Neural cell (in vitro differentiated cells): ENCODE results near the gene SLC9B1. TPM values are rescaled to one million over a fixed set of nuclear protein-coding genes. Genes with fewer than 3 reads are reported as not detected.
"Not testable (repeated sequence)": the region's sequence is repeated elsewhere in the genome, so short reads cannot be mapped to it uniquely, and the experiment has no call there.

ENCODE experiments used
- H2AFZ ChIP-seq: fragments of 200-600, 300-800 bp; sonication (generic), shearing (Covaris generic); 2 replicates; pipeline ENCODE4 v1.6.0; 2014; ENCODE audit warnings: low read depth, mild to moderate bottlenecking, antibody characterized with exemption, low read length, moderate library complexity
- H3F3A ChIP-seq: fragments of 200-600 bp; shearing (Covaris generic); 2 replicates; pipeline ENCODE4 v1.6.1; 2016; ENCODE audit warnings: mild to moderate bottlenecking, moderate library complexity, mixed read lengths, antibody characterized with exemption, low read length; ENCODE audit not compliant: insufficient read depth, poor library complexity, severe bottlenecking
- H3K27ac ChIP-seq: fragments of 200-600, 300-800 bp; sonication (generic), shearing (Covaris generic); 2 replicates; pipeline ENCODE4 v1.5.1; 2014; ENCODE audit warnings: mild to moderate bottlenecking, low read length, moderate library complexity
- H3K27me3 ChIP-seq: fragments of 300-800, 200-600 bp; sonication (generic), shearing (Covaris generic); 2 replicates; pipeline ENCODE4 v1.6.0; 2014; ENCODE audit warnings: mild to moderate bottlenecking, low read depth, low read length, moderate library complexity; ENCODE audit not compliant: insufficient read depth
- H3K36me3 ChIP-seq: fragments of 300-800, 200-600 bp; sonication (generic), shearing (Covaris generic); 2 replicates; pipeline ENCODE4 v1.5.1; 2014; ENCODE audit warnings: mild to moderate bottlenecking, antibody characterized with exemption, low read length, moderate library complexity; ENCODE audit not compliant: insufficient read depth
- H3K4me2 ChIP-seq: fragments of 300-800, 200-600 bp; sonication (generic), shearing (Covaris generic); 2 replicates; pipeline ENCODE4 v1.6.0; 2014; ENCODE audit warnings: mild to moderate bottlenecking, low read length
- H3K4me3 ChIP-seq: fragments of 300-800, 200-600 bp; sonication (generic), shearing (Covaris generic); 2 replicates; pipeline ENCODE4 v1.5.1; 2014; ENCODE audit warnings: mild to moderate bottlenecking, low read length, moderate library complexity
- H3K79me2 ChIP-seq: fragments of 200-600 bp; shearing (Covaris generic); replicated peaks from 2 replicates; pipeline ENCODE4 v1.6.0; 2014; ENCODE audit warnings: mild to moderate bottlenecking, low read length, moderate library complexity; ENCODE audit not compliant: insufficient read depth
- H3K9ac ChIP-seq: fragments of 300-800, 200-600 bp; sonication (generic), shearing (Covaris generic); 2 replicates; pipeline ENCODE4 v1.6.1; 2016; ENCODE audit warnings: mild to moderate bottlenecking, low read length, mixed read lengths
- H3K9me2 ChIP-seq: fragments of 200-600 bp; shearing (Covaris generic); 2 replicates; pipeline ENCODE4 v1.6.1; 2016; ENCODE audit warnings: mild to moderate bottlenecking, low read length, mixed read lengths; ENCODE audit not compliant: insufficient read depth
- H3K9me3 ChIP-seq: fragments of 200-600, 300-800 bp; sonication (generic), shearing (Covaris generic); 2 replicates; pipeline ENCODE4 v1.6.1; 2016; ENCODE audit warnings: mild to moderate bottlenecking, mixed run types, low read length, moderate library complexity, mixed read lengths
- H4K20me1 ChIP-seq: fragments of 200-600 bp; shearing (Covaris generic); 2 replicates; pipeline ENCODE4 v1.6.1; 2016; ENCODE audit warnings: mild to moderate bottlenecking, mixed run types; ENCODE audit not compliant: insufficient read depth
- EP300 ChIP-seq: fragments of 450-650 bp; conservative IDR thresholded peaks from 2 replicates; pipeline ENCODE4 v1.6.1; 2014; ENCODE audit warnings: antibody characterized with exemption, mild to moderate bottlenecking, moderate library complexity; ENCODE audit not compliant: poor library complexity, severe bottlenecking
- POLR2AphosphoS5 ChIP-seq: IDR thresholded peaks from 2 replicates; pipeline ENCODE4 v1.6.1; 2012
- SMC3 ChIP-seq: fragments of 450-650 bp; conservative IDR thresholded peaks from 2 replicates; pipeline ENCODE4 v1.6.1; 2014; ENCODE audit warnings: antibody characterized with exemption, mild to moderate bottlenecking, moderate library complexity; ENCODE audit not compliant: poor library complexity
- polyA plus RNA-seq: library from polyadenylated mRNA; depleted of rRNA; stranded (reverse); fragments of >200 nt; gene quantifications from 2 replicates; pipeline ENCODE4 v1.2.3, GENCODE V29; 2014
- TF ChIP-seq, protein P1 (sequence below): IDR thresholded peaks from 2 replicates; pipeline ENCODE4 v1.6.1; 2012; ENCODE audit warnings: borderline replicate concordance

SLC9B1 gene
- polyA plus RNA-seq, 1 donor from 2014 or later, result not detected

DNA sequence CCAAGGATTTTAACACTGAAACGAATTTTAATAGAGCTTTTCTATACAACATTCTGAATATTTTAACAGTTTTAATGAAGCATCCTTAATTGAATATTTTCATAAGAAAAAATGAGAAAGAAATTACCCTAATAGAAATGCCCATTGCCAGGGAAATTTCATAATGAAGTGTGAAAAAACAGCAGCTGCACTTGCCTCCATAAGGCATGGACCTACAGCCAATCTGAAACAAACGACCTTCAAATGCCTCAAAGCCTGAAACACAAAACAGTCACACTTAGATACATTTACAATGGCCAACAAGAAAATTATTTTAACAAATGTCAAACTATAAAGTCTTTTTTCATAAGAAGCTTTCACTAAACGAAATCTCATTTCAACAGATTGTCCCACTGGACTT is 74.4 kb downstream of the SLC9B1 start:
- no peaks in the 10 kb centered on the region for H3K36me3 ChIP-seq
- H4K20me1 ChIP-seq, result no peaks in the 10 kb centered on the region
- no peaks in the 10 kb centered on the region for H3K27me3 ChIP-seq
- no peak overlapping the region for H3K27ac ChIP-seq
- no peaks in the 10 kb centered on the region for H3K9me3 ChIP-seq
- TF ChIP-seq SMC3, result no peak
- TF ChIP-seq EP300, result no peak
- no peak overlapping the region for H3K9ac ChIP-seq
- no peaks in the 10 kb centered on the region for H3F3A ChIP-seq
- H3K79me2 ChIP-seq, result no peaks in the 10 kb centered on the region
- no peaks in the 10 kb centered on the region for H3K9me2 ChIP-seq
- H3K4me2 ChIP-seq, result no peak overlapping the region
- no peak overlapping the region for H3K4me3 ChIP-seq
- no peak overlapping the region for H2AFZ ChIP-seq

DNA sequence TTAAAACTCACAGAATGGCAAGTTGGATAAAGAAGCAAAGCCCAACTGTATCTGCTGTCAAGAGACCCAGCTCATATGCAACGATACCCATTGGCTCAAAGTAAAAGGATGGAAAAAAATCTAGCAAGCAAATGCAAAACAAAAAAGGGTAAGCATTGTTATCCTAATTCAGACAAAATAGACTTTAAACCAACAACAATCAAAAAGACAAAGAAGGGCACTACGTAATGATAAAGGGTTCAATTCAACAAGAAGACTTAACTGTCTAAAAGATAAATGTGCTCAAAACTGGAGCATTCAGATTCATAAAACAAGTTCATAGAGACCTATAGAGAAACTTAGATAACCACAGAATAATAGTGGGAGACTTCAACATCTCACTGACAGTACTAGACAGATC is 81.4 kb downstream of the SLC9B1 start:
- H2AFZ ChIP-seq, H3K9ac ChIP-seq, H4K20me1 ChIP-seq, H3K9me3 ChIP-seq, H3K79me2 ChIP-seq, H3K4me3 ChIP-seq, H3K27ac ChIP-seq, H3K9me2 ChIP-seq, H3K36me3 ChIP-seq, H3F3A ChIP-seq, H3K4me2 ChIP-seq, H3K27me3 ChIP-seq: not testable (repeated sequence)

DNA sequence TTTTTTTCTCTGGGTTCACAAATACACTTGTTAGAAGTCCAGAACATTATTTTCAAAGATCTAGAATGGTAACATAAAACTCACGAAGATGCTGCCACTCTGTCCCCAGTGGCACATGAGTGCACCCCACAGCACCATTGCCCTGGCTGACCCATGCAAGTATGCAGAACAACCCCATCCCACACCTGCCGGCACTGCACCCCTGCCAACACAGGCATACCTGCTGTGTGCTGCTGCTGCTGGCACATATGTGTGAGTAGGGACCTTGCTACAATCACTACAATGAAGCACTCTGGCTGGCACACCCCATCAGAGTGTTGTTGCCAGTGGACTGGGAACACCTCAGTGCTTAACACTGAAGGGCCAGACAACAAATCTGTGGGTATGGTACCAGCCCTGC is 83.8 kb downstream of the SLC9B1 start:
- Histone ChIP-seq H3K79me2 (no peaks in the 10 kb centered on the region), H4K20me1 (no peaks in the 10 kb centered on the region), H3K27me3 (no peaks in the 10 kb centered on the region), H2AFZ (no peak overlapping the region), H3F3A (no peaks in the 10 kb centered on the region), H3K9me2 (no peaks in the 10 kb centered on the region), H3K27ac (no peak overlapping the region), H3K4me3 (no peak overlapping the region), H3K4me2 (no peak overlapping the region), H3K36me3 (no peaks in the 10 kb centered on the region), H3K9me3 (no peaks in the 10 kb centered on the region), H3K9ac (no peak overlapping the region)
- TF ChIP-seq EP300 (no peak), POLR2AphosphoS5 (no peak)

DNA sequence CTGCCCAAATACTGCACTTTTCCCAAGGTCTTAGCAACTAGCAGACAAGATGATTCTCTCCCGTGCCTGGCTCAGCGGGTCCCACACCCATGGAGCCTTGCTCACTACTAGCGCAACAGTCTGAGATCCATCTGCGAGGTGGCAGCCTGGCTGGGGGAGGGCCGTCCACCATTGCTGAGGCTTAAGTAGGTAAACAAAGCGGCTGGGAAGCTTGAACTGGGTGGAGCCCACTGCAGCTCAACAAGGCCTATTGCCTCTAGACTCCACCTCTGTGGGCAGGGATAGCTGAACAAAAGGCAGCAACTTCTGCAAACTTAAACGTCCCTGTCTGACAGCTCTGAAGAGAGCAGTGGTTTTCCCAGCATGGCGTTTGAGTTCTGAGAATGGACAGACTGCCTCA is 99.8 kb downstream of the SLC9B1 start:
- not testable (repeated sequence) for H3K9me3 ChIP-seq, H4K20me1 ChIP-seq, H3K79me2 ChIP-seq, H3K36me3 ChIP-seq, H3K4me3 ChIP-seq, H3F3A ChIP-seq, H3K4me2 ChIP-seq, H3K27me3 ChIP-seq, H3K9me2 ChIP-seq, H3K9ac ChIP-seq, H3K27ac ChIP-seq, H2AFZ ChIP-seq

DNA sequence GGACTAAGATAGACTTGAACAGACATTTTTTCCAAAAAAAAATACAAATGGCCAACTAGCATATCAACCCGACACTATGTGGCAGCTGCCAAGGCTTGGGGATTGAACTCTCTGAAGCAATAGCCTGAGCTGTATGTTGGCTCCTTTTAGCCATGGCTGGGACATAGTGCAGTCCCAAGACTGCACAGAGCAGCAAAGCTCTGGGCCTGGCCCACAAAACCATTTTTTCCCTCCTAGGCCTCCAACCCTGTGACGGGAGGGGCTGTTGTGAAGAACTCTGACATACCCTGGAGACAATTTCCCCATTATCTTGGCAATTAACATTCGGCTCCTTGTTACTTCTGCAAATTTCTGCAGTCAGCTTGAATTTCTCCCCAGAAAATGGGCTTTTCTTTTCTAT is 100.6 kb downstream of the SLC9B1 start:
- Histone ChIP-seq H3K79me2 (no peaks in the 10 kb centered on the region), H3K9me3 (no peaks in the 10 kb centered on the region), H3K9ac (no peak overlapping the region), H3K4me2 (no peak overlapping the region), H3K4me3 (no peak overlapping the region), H3K36me3 (no peaks in the 10 kb centered on the region), H3K27me3 (no peaks in the 10 kb centered on the region), H4K20me1 (no peaks in the 10 kb centered on the region), H3K27ac (no peak overlapping the region), H3K9me2 (no peaks in the 10 kb centered on the region), H3F3A (no peaks in the 10 kb centered on the region), H2AFZ (no peak overlapping the region)
- TF ChIP-seq, protein P1, sequence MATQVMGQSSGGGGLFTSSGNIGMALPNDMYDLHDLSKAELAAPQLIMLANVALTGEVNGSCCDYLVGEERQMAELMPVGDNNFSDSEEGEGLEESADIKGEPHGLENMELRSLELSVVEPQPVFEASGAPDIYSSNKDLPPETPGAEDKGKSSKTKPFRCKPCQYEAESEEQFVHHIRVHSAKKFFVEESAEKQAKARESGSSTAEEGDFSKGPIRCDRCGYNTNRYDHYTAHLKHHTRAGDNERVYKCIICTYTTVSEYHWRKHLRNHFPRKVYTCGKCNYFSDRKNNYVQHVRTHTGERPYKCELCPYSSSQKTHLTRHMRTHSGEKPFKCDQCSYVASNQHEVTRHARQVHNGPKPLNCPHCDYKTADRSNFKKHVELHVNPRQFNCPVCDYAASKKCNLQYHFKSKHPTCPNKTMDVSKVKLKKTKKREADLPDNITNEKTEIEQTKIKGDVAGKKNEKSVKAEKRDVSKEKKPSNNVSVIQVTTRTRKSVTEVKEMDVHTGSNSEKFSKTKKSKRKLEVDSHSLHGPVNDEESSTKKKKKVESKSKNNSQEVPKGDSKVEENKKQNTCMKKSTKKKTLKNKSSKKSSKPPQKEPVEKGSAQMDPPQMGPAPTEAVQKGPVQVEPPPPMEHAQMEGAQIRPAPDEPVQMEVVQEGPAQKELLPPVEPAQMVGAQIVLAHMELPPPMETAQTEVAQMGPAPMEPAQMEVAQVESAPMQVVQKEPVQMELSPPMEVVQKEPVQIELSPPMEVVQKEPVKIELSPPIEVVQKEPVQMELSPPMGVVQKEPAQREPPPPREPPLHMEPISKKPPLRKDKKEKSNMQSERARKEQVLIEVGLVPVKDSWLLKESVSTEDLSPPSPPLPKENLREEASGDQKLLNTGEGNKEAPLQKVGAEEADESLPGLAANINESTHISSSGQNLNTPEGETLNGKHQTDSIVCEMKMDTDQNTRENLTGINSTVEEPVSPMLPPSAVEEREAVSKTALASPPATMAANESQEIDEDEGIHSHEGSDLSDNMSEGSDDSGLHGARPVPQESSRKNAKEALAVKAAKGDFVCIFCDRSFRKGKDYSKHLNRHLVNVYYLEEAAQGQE, result no peak
